Measurements from ENCODE around the gene YAF2. TPM values are rescaled to one million over a fixed set of nuclear protein-coding genes. Genes with fewer than 3 reads are reported as not detected.

YAF2 gene
- total RNA-seq, 1 experiment from 2014 or later, result 27.6 TPM

DNA sequence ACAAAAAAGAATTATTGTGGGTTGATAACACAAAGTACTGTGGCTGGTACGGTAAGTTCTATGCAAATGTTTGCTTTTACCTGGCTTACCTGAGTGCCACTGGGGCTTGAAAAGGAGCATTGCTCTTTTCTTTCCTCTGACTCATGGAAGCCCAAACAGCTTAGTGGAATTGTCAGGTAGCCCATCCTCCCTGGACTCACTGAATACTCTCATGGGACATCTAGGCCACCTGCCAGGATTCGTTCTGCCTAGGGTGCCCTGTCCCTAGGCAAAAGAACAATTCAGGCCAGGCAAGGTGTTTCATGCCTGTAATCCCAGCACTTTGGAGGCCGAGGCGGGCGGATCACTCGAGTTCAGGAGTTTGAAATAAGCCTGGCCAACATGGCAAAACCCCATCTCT, 22.5 kb upstream of the YAF2 start:
- ChIA-PET POLR2A (interaction anchor here (0.6 kb wide), 1 partner anchor 322 kb away, joined by 4 read pairs; no protein-coding TSS in a partner anchor), CTCF (no interaction called here)
- H3K9me3 ChIP-seq (ENCODE audit: control insufficient read depth, insufficient read depth, low read depth, low read length), result no peaks in the 10 kb centered on the region
- no peaks in the 10 kb centered on the region for H3K36me3 ChIP-seq (ENCODE audit: control insufficient read depth, insufficient read depth, low read length)
- no peak overlapping the region for H3K4me3 ChIP-seq (ENCODE audit: low read depth in 2 of 2, low read length in 2 of 2)
- intact Hi-C loops (cut with micrococcal nuclease; ENCODE audit: unreplicated experiment) (no loop called here), in situ Hi-C loops (cut with HindIII; ENCODE audit: low pct_unique_long_range_greater_than_20kb, low sequenced_read_pairs) (no loop called here)
- no peaks in the 10 kb centered on the region; the same call in 1 of the 2 replicates for H3K27me3 ChIP-seq (ENCODE audit: control insufficient read depth, insufficient read depth, low read length)
- no peak for DNase-seq (ENCODE audit: low read depth, low spot score)
- no peak for ATAC-seq
- TF ChIP-seq POLR2AphosphoS5 (IDR thresholded peaks at IDR 0.05; ENCODE audit: low read depth, low read length) (no peak), SIN3A (IDR thresholded peaks at IDR 0.05; ENCODE audit: borderline replicate concordance, insufficient read depth, low read depth, low read length) (no peak), TCF7L2 (IDR thresholded peaks at IDR 0.05; ENCODE audit: low read depth, low read length) (no peak)
- TF ChIP-seq, protein P1, sequence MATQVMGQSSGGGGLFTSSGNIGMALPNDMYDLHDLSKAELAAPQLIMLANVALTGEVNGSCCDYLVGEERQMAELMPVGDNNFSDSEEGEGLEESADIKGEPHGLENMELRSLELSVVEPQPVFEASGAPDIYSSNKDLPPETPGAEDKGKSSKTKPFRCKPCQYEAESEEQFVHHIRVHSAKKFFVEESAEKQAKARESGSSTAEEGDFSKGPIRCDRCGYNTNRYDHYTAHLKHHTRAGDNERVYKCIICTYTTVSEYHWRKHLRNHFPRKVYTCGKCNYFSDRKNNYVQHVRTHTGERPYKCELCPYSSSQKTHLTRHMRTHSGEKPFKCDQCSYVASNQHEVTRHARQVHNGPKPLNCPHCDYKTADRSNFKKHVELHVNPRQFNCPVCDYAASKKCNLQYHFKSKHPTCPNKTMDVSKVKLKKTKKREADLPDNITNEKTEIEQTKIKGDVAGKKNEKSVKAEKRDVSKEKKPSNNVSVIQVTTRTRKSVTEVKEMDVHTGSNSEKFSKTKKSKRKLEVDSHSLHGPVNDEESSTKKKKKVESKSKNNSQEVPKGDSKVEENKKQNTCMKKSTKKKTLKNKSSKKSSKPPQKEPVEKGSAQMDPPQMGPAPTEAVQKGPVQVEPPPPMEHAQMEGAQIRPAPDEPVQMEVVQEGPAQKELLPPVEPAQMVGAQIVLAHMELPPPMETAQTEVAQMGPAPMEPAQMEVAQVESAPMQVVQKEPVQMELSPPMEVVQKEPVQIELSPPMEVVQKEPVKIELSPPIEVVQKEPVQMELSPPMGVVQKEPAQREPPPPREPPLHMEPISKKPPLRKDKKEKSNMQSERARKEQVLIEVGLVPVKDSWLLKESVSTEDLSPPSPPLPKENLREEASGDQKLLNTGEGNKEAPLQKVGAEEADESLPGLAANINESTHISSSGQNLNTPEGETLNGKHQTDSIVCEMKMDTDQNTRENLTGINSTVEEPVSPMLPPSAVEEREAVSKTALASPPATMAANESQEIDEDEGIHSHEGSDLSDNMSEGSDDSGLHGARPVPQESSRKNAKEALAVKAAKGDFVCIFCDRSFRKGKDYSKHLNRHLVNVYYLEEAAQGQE (IDR thresholded peaks at IDR 0.05; ENCODE audit: insufficient read depth in 1 of 2, low read depth in 2 of 2, low read length in 1 of 2), result no peak
- TF ChIP-seq, protein P2, sequence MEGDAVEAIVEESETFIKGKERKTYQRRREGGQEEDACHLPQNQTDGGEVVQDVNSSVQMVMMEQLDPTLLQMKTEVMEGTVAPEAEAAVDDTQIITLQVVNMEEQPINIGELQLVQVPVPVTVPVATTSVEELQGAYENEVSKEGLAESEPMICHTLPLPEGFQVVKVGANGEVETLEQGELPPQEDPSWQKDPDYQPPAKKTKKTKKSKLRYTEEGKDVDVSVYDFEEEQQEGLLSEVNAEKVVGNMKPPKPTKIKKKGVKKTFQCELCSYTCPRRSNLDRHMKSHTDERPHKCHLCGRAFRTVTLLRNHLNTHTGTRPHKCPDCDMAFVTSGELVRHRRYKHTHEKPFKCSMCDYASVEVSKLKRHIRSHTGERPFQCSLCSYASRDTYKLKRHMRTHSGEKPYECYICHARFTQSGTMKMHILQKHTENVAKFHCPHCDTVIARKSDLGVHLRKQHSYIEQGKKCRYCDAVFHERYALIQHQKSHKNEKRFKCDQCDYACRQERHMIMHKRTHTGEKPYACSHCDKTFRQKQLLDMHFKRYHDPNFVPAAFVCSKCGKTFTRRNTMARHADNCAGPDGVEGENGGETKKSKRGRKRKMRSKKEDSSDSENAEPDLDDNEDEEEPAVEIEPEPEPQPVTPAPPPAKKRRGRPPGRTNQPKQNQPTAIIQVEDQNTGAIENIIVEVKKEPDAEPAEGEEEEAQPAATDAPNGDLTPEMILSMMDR (IDR thresholded peaks at IDR 0.05), result no peak
- H3K27ac ChIP-seq (ENCODE audit: low read length), result no peak overlapping the region
- no peaks in the 10 kb centered on the region for H3K4me1 ChIP-seq (ENCODE audit: control insufficient read depth, insufficient read depth, low read length)
- BruUV-seq (replicated peaks), result no TSS peak

DNA sequence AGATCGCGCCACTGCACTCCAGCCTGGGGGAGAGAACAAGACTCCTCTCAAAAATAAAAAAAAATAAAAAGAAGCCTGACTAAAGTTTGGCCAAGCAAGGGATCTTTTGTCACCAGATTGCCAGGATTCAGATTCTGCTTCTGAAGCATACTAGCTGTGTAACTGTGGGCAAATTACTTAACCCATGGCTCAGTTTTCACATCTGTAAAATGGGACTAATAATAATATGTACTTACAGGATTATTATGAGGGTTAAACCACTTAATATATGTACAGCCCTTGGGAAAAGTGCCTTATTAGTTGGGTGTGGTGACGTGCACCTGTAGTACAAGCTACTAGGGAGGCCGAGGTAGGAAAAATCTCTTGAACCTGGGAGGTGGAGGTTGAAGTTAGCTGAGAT, 21.7 kb upstream of the YAF2 start:
- in situ Hi-C loops (cut with HindIII; ENCODE audit: low pct_unique_long_range_greater_than_20kb, low sequenced_read_pairs) (no loop called here), intact Hi-C loops (cut with micrococcal nuclease; ENCODE audit: unreplicated experiment) (no loop called here)
- H3K4me3 ChIP-seq (ENCODE audit: low read depth in 2 of 2, low read length in 2 of 2), result no peak overlapping the region
- no TSS peak for BruUV-seq (replicated peaks)
- ATAC-seq (no peak), DNase-seq (ENCODE audit: low read depth, low spot score) (no peak)
- TF ChIP-seq, protein P2 (IDR thresholded peaks at IDR 0.05), result no peak
- TF ChIP-seq, protein P1 (IDR thresholded peaks at IDR 0.05; ENCODE audit: insufficient read depth in 1 of 2, low read depth in 2 of 2, low read length in 1 of 2), result no peak
- TF ChIP-seq POLR2AphosphoS5 (IDR thresholded peaks at IDR 0.05; ENCODE audit: low read depth, low read length), result no peak
- TF ChIP-seq SIN3A (IDR thresholded peaks at IDR 0.05; ENCODE audit: borderline replicate concordance, insufficient read depth, low read depth, low read length), result no peak
- no peak for TF ChIP-seq TCF7L2 (IDR thresholded peaks at IDR 0.05; ENCODE audit: low read depth, low read length)
- H3K4me1 ChIP-seq (ENCODE audit: control insufficient read depth, insufficient read depth, low read length), result no peaks in the 10 kb centered on the region
- CTCF ChIA-PET, result no interaction called here
- POLR2A ChIA-PET, result no interaction called here
- no peak overlapping the region for H3K27ac ChIP-seq (ENCODE audit: low read length)
- no peaks in the 10 kb centered on the region for H3K36me3 ChIP-seq (ENCODE audit: control insufficient read depth, insufficient read depth, low read length)
- no peaks in the 10 kb centered on the region for H3K9me3 ChIP-seq (ENCODE audit: control insufficient read depth, insufficient read depth, low read depth, low read length)
- no peaks in the 10 kb centered on the region; the same call in 1 of the 2 replicates for H3K27me3 ChIP-seq (ENCODE audit: control insufficient read depth, insufficient read depth, low read length)

All from Panc1 (cell line).